PC-3 (cell line): ENCODE data around the gene PIK3R3. TPM values are rescaled to one million over a fixed set of nuclear protein-coding genes. Genes with fewer than 3 reads are reported as not detected.

Experiments
- ATAC-seq: fragments of 200-7000 bp; cut with Tn5 transposase; 2 replicates; pipeline ENCODE4 v1.9.1; 2020; ENCODE audit warnings: mild to moderate bottlenecking, moderate library complexity
- BruUV-seq: library from RNA; stranded (reverse); fragments of 400-500 nt; replicated peaks from 2 replicates; lab custom pipeline; 2021; lab: Mats Ljungman, UMichigan
- CTCF ChIA-PET: fragments of 300-600 bp; sonication (Branson Sonifier 250); formaldehyde crosslinking; loops from one replicate; lab custom pipeline; 2022; ENCODE audit warnings: antibody characterized with exemption; lab: Charles Lee
- POLR2A ChIA-PET: fragments of 300-600 bp; sonication (Branson Sonifier 250); formaldehyde crosslinking; loops from one replicate; lab custom pipeline; 2022; ENCODE audit warnings: antibody characterized with exemption; ENCODE audit not compliant: unreplicated experiment; lab: Charles Lee
- DNase-seq: peaks from one replicate; pipeline ENCODE4 v3.0.0-alpha.2; 2015
- H2AFZ ChIP-seq: fragments of 300-600 bp; sonication (generic); 2 replicates; pipeline ENCODE4 v1.6.0; 2016; ENCODE audit warnings: antibody characterized with exemption, low read length
- H3F3A ChIP-seq: fragments of 300-600 bp; sonication (generic); one replicate; pipeline ENCODE4 v1.6.0; 2017; ENCODE audit warnings: antibody characterized with exemption, low read length, control low read depth, mild to moderate bottlenecking; ENCODE audit not compliant: unreplicated experiment
- H3K27ac ChIP-seq: fragments of 300-600 bp; sonication (generic); 2 replicates; pipeline ENCODE4 v1.5.1; 2016; ENCODE audit warnings: mild to moderate bottlenecking, low read length
- H3K27me3 ChIP-seq: fragments of 300-600 bp; sonication (generic); 2 replicates; pipeline ENCODE4 v1.6.1; 2016; ENCODE audit warnings: low read length, mixed read lengths
- H3K36me3 ChIP-seq: fragments of 300-600 bp; sonication (generic); 2 replicates; pipeline ENCODE4 v1.6.1; 2016; ENCODE audit warnings: low read depth, mixed run types, low read length, mixed read lengths
- H3K4me1 ChIP-seq: fragments of 300-600 bp; sonication (generic); 2 replicates; pipeline ENCODE4 v1.5.1; 2016; ENCODE audit warnings: low read length; ENCODE audit not compliant: insufficient read depth
- H3K4me2 ChIP-seq: fragments of 300-600 bp; sonication (generic); 2 replicates; pipeline ENCODE4 v1.6.0; 2016; ENCODE audit warnings: low read length
- H3K4me3 ChIP-seq: fragments of 300-600 bp; sonication (generic); 2 replicates; pipeline ENCODE4 v1.5.1; 2016; ENCODE audit warnings: mild to moderate bottlenecking, low read length, mixed read lengths
- H3K79me2 ChIP-seq: fragments of 300-600 bp; sonication (generic); 2 replicates; pipeline ENCODE4 v1.6.1; 2017; ENCODE audit warnings: low read length, mixed read lengths
- H3K9ac ChIP-seq: fragments of 300-600 bp; sonication (generic); 2 replicates; pipeline ENCODE4 v1.6.0; 2016; ENCODE audit warnings: mild to moderate bottlenecking, low read length
- H3K9me2 ChIP-seq: fragments of 300-600 bp; sonication (generic); replicated peaks from 2 replicates; pipeline ENCODE4 v1.6.1; 2016; ENCODE audit warnings: mixed run types, low read length, mixed read lengths
- H3K9me3 ChIP-seq: fragments of 300-600 bp; sonication (generic); 2 replicates; pipeline ENCODE4 v1.6.1; 2016; ENCODE audit warnings: low read length, mixed read lengths
- H4K20me1 ChIP-seq: fragments of 300-600 bp; sonication (generic); 2 replicates; pipeline ENCODE4 v1.6.1; 2016; ENCODE audit warnings: low read length, mixed read lengths
- EZH2 ChIP-seq: fragments of 300-600 bp; sonication (generic); IDR thresholded peaks from one replicate; pipeline ENCODE4 v1.6.1; 2017; ENCODE audit warnings: antibody characterized with exemption, mild to moderate bottlenecking, low read length; ENCODE audit not compliant: unreplicated experiment
- EZH2phosphoT487 ChIP-seq: fragments of 300-600 bp; sonication (generic); IDR thresholded peaks from 2 replicates; pipeline ENCODE4 v1.6.1; 2018; ENCODE audit warnings: mild to moderate bottlenecking, antibody characterized with exemption, low read length, borderline replicate concordance
- intact Hi-C: fragments of 100-400 bp; cut with micrococcal nuclease; formaldehyde crosslinking; loops from 2 replicates; pipeline ENCODE4 v1.9.0; 2023
- total RNA-seq: library from RNA; depleted of rRNA; stranded (reverse); fragments of >200 nt; gene quantifications from 2 replicates; pipeline ENCODE4 v1.2.3, GENCODE V29; 2014
- TF ChIP-seq, protein P1 (sequence below): fragments of 300-600 bp; sonication (generic); conservative IDR thresholded peaks from 2 replicates; pipeline ENCODE4 v1.5.1; 2017; ENCODE audit warnings: antibody characterized with exemption, low read depth, mild to moderate bottlenecking, low read length

The PIK3R3 gene
- total RNA-seq, 1 experiment from 2014 or later, result 17.7 TPM

- no peaks in the 10 kb centered on the region for H3K27me3 ChIP-seq
- no peak for ATAC-seq
- no peaks in the 10 kb centered on the region for H3K79me2 ChIP-seq
- H3K4me1 ChIP-seq, result no peaks in the 10 kb centered on the region
- H3K9ac ChIP-seq, result no peak overlapping the region
- intact Hi-C loops, result no loop called here
- H3K36me3 ChIP-seq, result peaks cover 14% of the 10 kb centered on the region; the same call in 1 of the 2 replicates
- H3K9me2 ChIP-seq, result no peaks in the 10 kb centered on the region
- no peak overlapping the region for H3K4me2 ChIP-seq
- no peak overlapping the region for H3K4me3 ChIP-seq
- H3K9me3 ChIP-seq, result no peaks in the 10 kb centered on the region
- DNase-seq, result no peak
- ChIA-PET CTCF (no interaction called here), POLR2A (no interaction called here)
- H4K20me1 ChIP-seq, result no peaks in the 10 kb centered on the region
- TF ChIP-seq EZH2 (no peak), EZH2phosphoT487 (no peak)
- TF ChIP-seq, protein P1, sequence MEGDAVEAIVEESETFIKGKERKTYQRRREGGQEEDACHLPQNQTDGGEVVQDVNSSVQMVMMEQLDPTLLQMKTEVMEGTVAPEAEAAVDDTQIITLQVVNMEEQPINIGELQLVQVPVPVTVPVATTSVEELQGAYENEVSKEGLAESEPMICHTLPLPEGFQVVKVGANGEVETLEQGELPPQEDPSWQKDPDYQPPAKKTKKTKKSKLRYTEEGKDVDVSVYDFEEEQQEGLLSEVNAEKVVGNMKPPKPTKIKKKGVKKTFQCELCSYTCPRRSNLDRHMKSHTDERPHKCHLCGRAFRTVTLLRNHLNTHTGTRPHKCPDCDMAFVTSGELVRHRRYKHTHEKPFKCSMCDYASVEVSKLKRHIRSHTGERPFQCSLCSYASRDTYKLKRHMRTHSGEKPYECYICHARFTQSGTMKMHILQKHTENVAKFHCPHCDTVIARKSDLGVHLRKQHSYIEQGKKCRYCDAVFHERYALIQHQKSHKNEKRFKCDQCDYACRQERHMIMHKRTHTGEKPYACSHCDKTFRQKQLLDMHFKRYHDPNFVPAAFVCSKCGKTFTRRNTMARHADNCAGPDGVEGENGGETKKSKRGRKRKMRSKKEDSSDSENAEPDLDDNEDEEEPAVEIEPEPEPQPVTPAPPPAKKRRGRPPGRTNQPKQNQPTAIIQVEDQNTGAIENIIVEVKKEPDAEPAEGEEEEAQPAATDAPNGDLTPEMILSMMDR, result no peak
- BruUV-seq, result no TSS peak
- H3K27ac ChIP-seq, result no peak overlapping the region
- H3F3A ChIP-seq, result no peaks in the 10 kb centered on the region
- H2AFZ ChIP-seq, result no peak overlapping the region
Measured at GRCh38 chr1:46056325-46056724, 76.1 kb downstream of the PIK3R3 start.

DNA sequence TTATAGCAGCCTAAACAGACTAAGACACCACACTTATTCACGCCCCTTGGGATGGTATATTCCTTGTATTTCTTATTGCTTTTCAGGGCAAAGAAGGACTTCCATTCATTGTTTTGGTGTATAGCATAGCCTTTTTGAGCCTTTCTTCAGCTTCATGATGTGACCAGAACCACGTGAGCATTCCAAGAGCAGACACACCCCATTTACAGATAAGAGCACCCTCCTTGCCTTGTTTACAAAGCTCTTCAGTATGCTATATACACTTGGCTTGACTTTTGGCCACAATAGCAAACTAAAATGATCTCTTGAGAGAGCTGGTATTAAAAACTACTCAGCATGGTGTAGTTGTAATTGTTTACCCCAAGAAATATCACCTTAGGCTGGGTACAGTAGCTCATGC lies 78.7 kb downstream of the PIK3R3 start:
- Histone ChIP-seq H2AFZ (no peak overlapping the region), H3K4me3 (no peak overlapping the region), H3F3A (no peaks in the 10 kb centered on the region), H4K20me1 (no peaks in the 10 kb centered on the region), H3K27ac (no peak overlapping the region), H3K9ac (no peak overlapping the region), H3K27me3 (no peaks in the 10 kb centered on the region), H3K9me2 (no peaks in the 10 kb centered on the region), H3K4me2 (no peak overlapping the region), H3K79me2 (no peaks in the 10 kb centered on the region), H3K4me1 (no peaks in the 10 kb centered on the region), H3K9me3 (no peaks in the 10 kb centered on the region), H3K36me3 (no peaks in the 10 kb centered on the region; the same call in 1 of the 2 replicates)
- no peak for DNase-seq
- BruUV-seq, result no TSS peak
- ChIA-PET POLR2A (no interaction called here), CTCF (no interaction called here)
- intact Hi-C loops, result no loop called here
- TF ChIP-seq EZH2 (no peak), EZH2phosphoT487 (no peak)
- TF ChIP-seq, protein P1, result no peak
- ATAC-seq, result no peak; the same call in 1 of the 2 replicates

DNA sequence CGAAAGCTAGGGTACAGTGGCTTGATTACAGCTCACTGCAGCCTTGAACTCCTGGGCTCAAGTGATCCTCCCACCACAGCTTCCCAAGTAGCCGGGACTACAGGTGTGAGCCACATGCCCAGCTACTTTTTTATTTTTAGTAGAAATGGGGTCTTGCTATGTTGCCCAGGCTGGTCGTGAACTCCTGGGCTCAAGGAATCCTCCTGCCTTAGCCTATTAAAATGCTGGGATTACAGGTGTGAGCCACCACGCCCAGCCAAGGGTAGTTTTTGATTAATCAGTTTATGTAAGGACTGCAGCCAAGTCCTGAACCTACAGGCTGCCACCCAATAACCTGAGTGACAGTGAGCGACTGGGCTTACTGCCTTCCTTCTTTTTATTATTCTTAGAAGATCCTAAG lies 88.3 kb downstream of the PIK3R3 start:
- no peaks in the 10 kb centered on the region for H3K9me3 ChIP-seq
- CTCF ChIA-PET, result no interaction called here
- TF ChIP-seq EZH2 (no peak), EZH2phosphoT487 (no peak)
- TF ChIP-seq, protein P1, result no peak
- BruUV-seq, result no TSS peak
- no peak overlapping the region for H3K9ac ChIP-seq
- no peak overlapping the region for H3K27ac ChIP-seq
- peaks cover 17% of the 10 kb centered on the region for H3K4me1 ChIP-seq
- no peaks in the 10 kb centered on the region for H3K27me3 ChIP-seq
- POLR2A ChIA-PET, result no interaction called here
- ATAC-seq, result no peak
- no peak overlapping the region for H3K4me2 ChIP-seq
- no peaks in the 10 kb centered on the region for H3K79me2 ChIP-seq
- no peak overlapping the region for H2AFZ ChIP-seq
- H3F3A ChIP-seq, result no peaks in the 10 kb centered on the region
- no peak overlapping the region for H3K4me3 ChIP-seq
- no peaks in the 10 kb centered on the region; the same call in 1 of the 2 replicates for H3K36me3 ChIP-seq
- intact Hi-C loops, result loop anchor here (1.0 kb wide), 1 partner anchor 32 kb away; no protein-coding TSS in a partner anchor
- no peaks in the 10 kb centered on the region for H3K9me2 ChIP-seq
- no peak for DNase-seq
- H4K20me1 ChIP-seq, result no peaks in the 10 kb centered on the region
